ENCODE data around the gene RANBP9.

RANBP9 gene

GRCh38 chr6:13591205-13591921 lies 120.3 kb downstream of the RANBP9 start:
- no peak for DNase-seq

- DNase-seq: no peak
Measured at GRCh38 chr6:13590574-13591153, 121.0 kb downstream of the RANBP9 start.

- DNase-seq: no peak
Measured at GRCh38 chr6:13589801-13590200, 121.8 kb downstream of the RANBP9 start.

GRCh38 chr6:13586603-13587542 lies 124.8 kb downstream of the RANBP9 start:
- no peak for DNase-seq

GRCh38 chr6:13581700-13582229 lies 129.9 kb downstream of the RANBP9 start:
- no peak for DNase-seq

GRCh38 chr6:13579911-13580310 lies 131.7 kb downstream of the RANBP9 start:
- no peak for DNase-seq

- no peak for DNase-seq
Measured at GRCh38 chr6:13577926-13578325, 133.7 kb downstream of the RANBP9 start.

GRCh38 chr6:13576017-13576416 lies 135.6 kb downstream of the RANBP9 start:
- no peak for DNase-seq

- peak; percentile 64 for DNase-seq
Measured at GRCh38 chr6:13575377-13575775, 136.3 kb downstream of the RANBP9 start.

- peak; percentile 43 for DNase-seq
Measured at GRCh38 chr6:13574571-13575376, 136.9 kb downstream of the RANBP9 start, which contains the start of gene SIRT5. Gene SIRT5 (plus strand): TSS chr6:13574601. CDS start chr6:13584111, 9,510 bp downstream.

- DNase-seq: peak; percentile 90
Measured at GRCh38 chr6:13574149-13574570, 137.5 kb downstream of the RANBP9 start.

- DNase-seq: peak; percentile 5
Measured at GRCh38 chr6:13573669-13574110, 137.9 kb downstream of the RANBP9 start.

- DNase-seq: no peak
Measured at GRCh38 chr6:13572951-13573654, 138.5 kb downstream of the RANBP9 start.

- DNase-seq: no peak
Measured at GRCh38 chr6:13572240-13572639, 139.4 kb downstream of the RANBP9 start.

All from activated T-cell treated with anti-CD3 and anti-CD28 coated beads for 4 hours (primary cell).